HepG2 (cell line): Measurements from ENCODE around the gene DNAJB12. TPM values are rescaled to one million over a fixed set of nuclear protein-coding genes. Genes with fewer than 3 reads are reported as not detected.

ENCODE experiments used
- ATAC-seq: fragments of 200-7000 bp; cut with Tn5 transposase; 3 replicates; pipeline ENCODE4 v1.9.1; 2020; ENCODE audit warnings: mild to moderate bottlenecking, moderate library complexity
- BruUV-seq: library from RNA; stranded (reverse); fragments of 400-500 nt; replicated peaks from 2 replicates; lab custom pipeline; 2021; lab: Mats Ljungman, UMichigan
- CTCF ChIA-PET: fragments of 300-600 bp; formaldehyde crosslinking; extraction: SDS; loops from one replicate; lab custom pipeline; 2021; ENCODE audit warnings: low total read pairs, inconsistent platforms, low intra/inter-chr PET ratio; lab: Yijun Ruan, JAX
- POLR2A ChIA-PET: fragments of 350-600 bp; sonication (Branson Sonifier 250); formaldehyde crosslinking; loops from one replicate; lab custom pipeline; 2020; ENCODE audit warnings: antibody characterized with exemption, inconsistent platforms; lab: Yijun Ruan, JAX
- DNase-seq: peaks from one replicate; pipeline ENCODE4 v3.0.0-alpha.2; 2015; ENCODE audit warnings: low spot score
- FAIRE-seq: peaks from 3 replicates; lab custom pipeline; 2011; peaks lifted over from hg19 to GRCh38; lab: Jason Lieb, UNC
- H2AFZ ChIP-seq: one replicate; pipeline ENCODE4 v1.6.1; 2011; ENCODE audit warnings: low read length, inconsistent platforms
- H3K27ac ChIP-seq: fragments of 300-600 bp; 3 replicates; pipeline ENCODE4 v1.8.0; 2011; ENCODE audit warnings: mixed run types, mild to moderate bottlenecking, mixed read lengths, low read length, inconsistent platforms; ENCODE audit not compliant: insufficient read depth; ENCODE audit errors: extremely low read length
- H3K27me3 ChIP-seq, 2 experiments: fragments of 200-600 bp in 1 of 2; 2 replicates in 1 of 2; 3 replicates in 1 of 2; pipeline versions ENCODE4 v1.6.0 to v1.8.0; 2011; ENCODE audit warnings: low read length in 2 of 2, mild to moderate bottlenecking in 2 of 2, moderate library complexity in 2 of 2, inconsistent platforms in 1 of 2; ENCODE audit not compliant: insufficient read depth in 2 of 2, control insufficient read depth in 1 of 2
- H3K36me3 ChIP-seq, 2 experiments: fragments of 200-600 bp in 1 of 2; replicated peaks in 1 of 2; 2 replicates in 1 of 2; 3 replicates in 1 of 2; pipeline versions ENCODE4 v1.5.1 to v1.8.0; 2011; ENCODE audit warnings: low read length in 2 of 2, inconsistent platforms in 1 of 2; ENCODE audit not compliant: insufficient read depth in 2 of 2, control insufficient read depth in 1 of 2
- H3K4me1 ChIP-seq: 2 replicates; pipeline ENCODE4 v1.5.1; 2012; ENCODE audit warnings: low read length, inconsistent platforms; ENCODE audit not compliant: insufficient read depth
- H3K4me2 ChIP-seq: 2 replicates; pipeline ENCODE4 v1.6.0; 2011; ENCODE audit warnings: low read depth, low read length, inconsistent platforms
- H3K4me3 ChIP-seq, 3 experiments: fragments of 200-600 bp in 1 of 3; sonication (generic), shearing (Covaris generic) in 1 of 3; replicated peaks in 1 of 3; 2 replicates each; pipeline ENCODE4 v1.5.1; 2011 to 2016; ENCODE audit warnings: low read length in 3 of 3, inconsistent platforms in 2 of 3, low read depth in 2 of 3, mild to moderate bottlenecking in 2 of 3, control low read depth in 1 of 3, mixed read lengths in 1 of 3; ENCODE audit not compliant: insufficient read depth in 1 of 3
- H3K79me2 ChIP-seq: one replicate; pipeline ENCODE4 v1.6.1; 2011; ENCODE audit warnings: low read length, inconsistent platforms; ENCODE audit not compliant: insufficient read depth
- H3K9ac ChIP-seq: 2 replicates; pipeline ENCODE4 v1.6.0; 2011; ENCODE audit warnings: mild to moderate bottlenecking, low read depth, low read length, inconsistent platforms; ENCODE audit not compliant: insufficient read depth
- H3K9me3 ChIP-seq: 2 replicates; pipeline ENCODE4 v1.5.1; 2012; ENCODE audit warnings: mild to moderate bottlenecking, low read length
- H4K20me1 ChIP-seq: 2 replicates; pipeline ENCODE4 v1.6.0; 2011; ENCODE audit warnings: inconsistent platforms, mild to moderate bottlenecking, low read length, moderate library complexity; ENCODE audit not compliant: insufficient read depth
- CEBPB ChIP-seq: IDR thresholded peaks from 2 replicates; pipeline ENCODE4 v1.6.1; 2011; ENCODE audit warnings: low read depth, low read length, improper control_type of control experiment, borderline replicate concordance
- GZF1 ChIP-seq: sonication (generic); formaldehyde crosslinking; IDR thresholded peaks from 2 replicates; pipeline ENCODE4 v1.5.1; 2020; ENCODE audit warnings: mild to moderate bottlenecking, missing genetic modification reagents
- MTF2 ChIP-seq: sonication (generic); formaldehyde crosslinking; IDR thresholded peaks from 2 replicates; pipeline ENCODE4 v1.5.0; 2020; ENCODE audit warnings: missing genetic modification reagents, borderline replicate concordance
- USF2 ChIP-seq, 2 experiments: sonication (generic) in 1 of 2; formaldehyde crosslinking in 1 of 2; IDR thresholded peaks; 2 replicates each; pipeline versions ENCODE4 v1.5.1 to v1.6.1; 2011 to 2020; ENCODE audit warnings: borderline replicate concordance in 1 of 2, low read depth in 1 of 2, low read length in 1 of 2, mild to moderate bottlenecking in 1 of 2, missing genetic modification reagents in 1 of 2, moderate library complexity in 1 of 2
- ZNF329 ChIP-seq: sonication (generic); formaldehyde crosslinking; IDR thresholded peaks from 2 replicates; pipeline ENCODE4 v1.9.0; 2021; ENCODE audit warnings: low read depth, mild to moderate bottlenecking, missing genetic modification reagents
- ZNF629 ChIP-seq: sonication (generic); formaldehyde crosslinking; conservative IDR thresholded peaks from 2 replicates; pipeline ENCODE4 v1.5.0; 2020; ENCODE audit warnings: missing genetic modification reagents
- WGBS: methylation state at CpG from one replicate; pipeline ENCODE4 v1.1.6; 2017; ENCODE audit warnings: low lambda C conversion rate; 5-methylcytosine and 5-hydroxymethylcytosine counted together
- in situ Hi-C: cut with HindIII; loops from 2 replicates; pipeline ENCODE4 v1.10.0; 2017; ENCODE audit warnings: low pct_unique_long_range_greater_than_20kb; ENCODE audit not compliant: extremely low pct_ligation_motif_present
- intact Hi-C: fragments of 100-400 bp; cut with micrococcal nuclease; formaldehyde crosslinking; loops from one replicate; pipeline ENCODE4 v1.10.0; 2022; ENCODE audit not compliant: unreplicated experiment
- polyA plus RNA-seq, 8 experiments: library from polyadenylated mRNA; depleted of rRNA in 3 of 8; stranded (reverse) in 7 of 8; unstranded in 1 of 8; fragments of >200 nt; fragmentation: Illumina TruSeq in 4 of 8; extraction: Trizol in 4 of 8; gene quantifications; 2 replicates each; pipeline versions ENCODE4 v1.2.1 to v1.2.3, GENCODE V29; 2011 to 2016; ENCODE audit warnings: low read depth in 4 of 8, missing spikeins in 1 of 8, mixed read lengths in 1 of 8; ENCODE audit not compliant: insufficient read depth in 1 of 8
- total RNA-seq, 5 experiments: library from RNA; depleted of rRNA; stranded (reverse); fragments of >200 nt; fragmentation: Illumina TruSeq; extraction: Trizol; gene quantifications; 2 replicates each; pipeline ENCODE4 v1.2.3, GENCODE V29; 2016; ENCODE audit warnings: low read depth in 1 of 5

DNAJB12 gene
- total and polyA plus RNA-seq, 2 of the 13 experiments (the other 11 are each of a cell fraction or from before 2014, with no cell fraction given) = 10.8 to 18.2 TPM

- intact Hi-C loops (no loop called here), in situ Hi-C loops (no loop called here)
- Histone ChIP-seq H3K4me3 (no peak overlapping the region), H3K4me2 (no peak overlapping the region), H4K20me1 (no peaks in the 10 kb centered on the region), H3K9me3 (no peaks in the 10 kb centered on the region), H3K4me1 (peaks cover 24% of the 10 kb centered on the region), H3K27ac (no peak overlapping the region), H3K27me3 (no peaks in the 10 kb centered on the region; a peak in 1 of 5 replicates), H3K36me3 (peaks cover under 1 to 2% of the 10 kb centered on the region in 2 experiments; a peak in 3 of 5 replicates), H3K79me2 (peaks cover 28% of the 10 kb centered on the region), H3K9ac (no peak overlapping the region), H2AFZ (no peak overlapping the region)
- TF ChIP-seq CEBPB (peak; percentile 44), MTF2 (no peak)
- no peak for FAIRE-seq
- ChIA-PET POLR2A (no interaction called here), CTCF (no interaction called here)
- no TSS peak for BruUV-seq
- ATAC-seq = no peak
- 96% methylated on average over 6 of the region's 6 CpGs for WGBS
- DNase-seq = no peak
Measured at GRCh38 chr10:72356115-72356514, 1.4 kb upstream of the DNAJB12 start.

GRCh38 chr10:72355214-72355555, 466 bp upstream of the DNAJB12 start:
- Histone ChIP-seq H3K79me2 (peaks cover 36% of the 10 kb centered on the region), H3K27ac (peak overlapping the region; percentile 97), H3K4me2 (peak overlapping the region; percentile 91), H3K27me3 (no peaks in the 10 kb centered on the region; a peak in 1 of 5 replicates), H2AFZ (no peak overlapping the region), H3K9me3 (no peaks in the 10 kb centered on the region), H3K36me3 (peaks cover 5 to 8% of the 10 kb centered on the region in 2 experiments), H3K4me3 (peak overlapping the region; percentile 75 to 96 (median 94)), H3K4me1 (peaks cover 24% of the 10 kb centered on the region), H4K20me1 (no peaks in the 10 kb centered on the region), H3K9ac (peak overlapping the region; percentile 95)
- BruUV-seq = no TSS peak
- TF ChIP-seq GZF1 = peak; percentile 97
- TF ChIP-seq USF2 (IDR thresholded peaks at IDR 0.05; ENCODE audit: low read depth, low read length) = no peak
- peak; percentile 59; the same call in 1 of the 2 replicates for TF ChIP-seq USF2 (CRISPR knock-in tag; IDR thresholded peaks at IDR 0.05; ENCODE audit: borderline replicate concordance)
- TF ChIP-seq ZNF629 = no peak
- TF ChIP-seq ZNF329 (CRISPR knock-in tag) = 0 out of 2 replicates have a peak, but pooled peaks have one; percentile 20
- ATAC-seq = no peak; the same call in 2 of the 3 replicates
- no peak for DNase-seq
- 42% methylated on average over 7 of the region's 7 CpGs for WGBS
- ChIA-PET CTCF (no interaction called here), POLR2A (interaction anchor here (0.7 to 1.7 kb wide), 15 partner anchors 9 to 295 kb away, joined by 3 to 9 read pairs (median 3); partner anchors contain the start of genes ANAPC16, ASCC1 and DDIT4)
- no peak for FAIRE-seq
- intact Hi-C loops (no loop called here), in situ Hi-C loops (no loop called here)
